HG03520 (cell line): Measurements from ENCODE around the gene GALNT17.
"Not testable (repeated sequence)": the region's sequence is repeated elsewhere in the genome, so short reads cannot be mapped to it uniquely, and the experiment has no call there.

Experiments
- ATAC-seq: cut with Tn5 transposase; IDR thresholded peaks from one replicate; pipeline ENCODE4 v1.9.1; 2021; ENCODE audit warnings: mild to moderate bottlenecking, moderate library complexity; ENCODE audit not compliant: unreplicated experiment

Gene GALNT17

DNA sequence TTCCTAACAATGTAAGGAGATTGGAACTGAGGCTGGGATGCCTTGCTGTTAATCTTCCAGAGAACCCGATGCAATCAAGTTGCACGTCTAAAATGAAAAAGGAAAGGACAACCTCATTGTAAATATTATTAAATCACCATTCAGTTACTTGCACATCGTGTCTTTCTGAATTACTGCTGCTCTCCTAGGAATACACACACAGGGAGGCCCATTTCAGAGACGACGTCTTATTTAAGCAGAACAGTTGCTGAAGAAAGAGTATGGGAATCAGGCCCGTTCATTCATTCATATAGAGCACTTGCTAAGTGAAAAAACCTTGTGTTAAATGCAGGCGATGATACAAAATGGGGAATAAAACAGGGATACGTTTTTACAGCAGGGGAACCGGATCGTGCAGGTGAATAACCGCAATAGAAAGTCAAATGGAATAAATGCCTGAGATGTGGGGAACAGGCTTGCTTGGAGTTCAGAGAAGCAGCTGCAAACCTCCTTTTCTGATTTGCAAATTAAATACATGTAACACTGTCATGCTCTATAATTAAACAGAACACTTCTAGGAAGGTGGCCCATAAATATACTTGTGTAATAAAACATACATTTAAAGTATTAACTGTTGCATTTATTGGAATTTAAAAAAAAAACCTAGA lies 409.9 kb downstream of the GALNT17 start:
- no peak for ATAC-seq

DNA sequence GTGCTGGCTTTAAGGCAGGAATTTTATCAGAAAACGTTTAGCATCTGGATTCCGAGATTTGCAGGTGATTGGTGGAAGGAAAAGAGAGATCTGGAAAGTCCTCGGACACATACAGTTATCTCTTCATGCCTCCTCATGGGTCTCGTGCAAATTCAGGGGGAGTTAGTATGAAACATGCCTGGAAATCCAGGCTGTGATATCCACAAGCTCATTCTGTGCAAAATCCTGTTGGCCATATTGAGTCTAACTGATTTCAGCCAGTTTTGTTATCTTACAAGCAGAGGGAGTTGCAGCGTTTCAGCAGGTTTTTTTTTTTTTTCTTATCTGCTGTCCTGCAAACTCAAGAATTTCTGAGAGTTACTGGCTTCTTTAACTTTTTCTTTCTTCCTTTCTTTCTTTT lies 411.5 kb downstream of the GALNT17 start:
- ATAC-seq = no peak

DNA sequence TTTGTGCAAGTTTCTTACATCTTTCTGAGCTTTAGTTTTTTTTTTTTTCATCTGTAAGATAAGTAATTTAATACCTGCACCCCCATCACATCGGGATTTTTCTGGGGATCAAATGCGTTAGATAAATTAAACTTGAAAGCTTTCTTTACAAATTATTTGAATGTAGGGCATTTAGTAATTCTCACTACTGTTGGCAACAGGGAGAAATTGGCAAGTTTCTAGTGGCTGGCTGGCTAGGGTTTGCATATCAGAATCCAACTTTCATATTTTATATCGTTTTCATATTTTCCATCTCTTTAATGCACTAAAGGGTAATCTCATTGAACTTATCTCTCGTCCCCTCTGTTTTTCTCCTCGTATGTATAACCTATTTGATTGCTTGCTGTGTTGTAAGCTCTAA lies 412.9 kb downstream of the GALNT17 start:
- no peak for ATAC-seq

DNA sequence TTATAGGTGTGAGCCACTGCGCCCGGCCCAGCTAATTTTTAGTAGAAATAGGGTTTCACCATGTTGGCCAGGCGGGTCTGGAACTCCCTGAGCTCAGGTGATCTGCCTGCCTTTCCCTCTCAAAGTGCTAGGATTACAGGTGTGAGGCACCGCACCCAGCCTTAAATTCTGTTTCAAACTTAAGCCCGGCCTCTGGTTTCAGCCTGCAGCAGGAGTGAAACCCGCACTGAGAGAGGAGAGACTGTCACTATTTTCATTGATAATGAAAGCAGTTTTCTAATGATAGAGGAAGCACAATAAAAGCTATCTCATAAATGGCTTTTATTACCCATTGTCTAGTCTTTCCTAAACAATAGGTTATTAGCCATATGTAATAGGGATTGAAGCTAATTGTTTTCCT lies 415.5 kb downstream of the GALNT17 start:
- no peak for ATAC-seq

DNA sequence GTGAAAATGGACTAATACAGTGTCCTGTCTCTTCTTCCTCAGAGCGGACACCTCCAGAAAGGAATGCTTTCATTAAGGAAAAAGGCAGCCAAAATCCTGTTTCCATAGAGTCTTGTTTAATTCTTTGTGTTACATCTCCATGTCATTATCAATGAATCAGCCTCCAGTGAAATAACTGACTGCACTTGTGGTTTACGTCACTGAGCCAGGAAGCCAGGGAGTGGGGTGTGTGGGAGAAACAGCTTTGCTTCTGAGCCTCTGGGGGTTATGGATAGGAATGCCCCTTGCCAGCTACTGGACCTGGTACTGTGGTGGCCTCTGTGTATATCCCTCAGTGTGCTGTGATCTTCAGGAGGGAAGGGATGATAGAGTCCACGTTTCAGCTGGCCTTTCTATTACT lies 416.8 kb downstream of the GALNT17 start:
- no peak for ATAC-seq

DNA sequence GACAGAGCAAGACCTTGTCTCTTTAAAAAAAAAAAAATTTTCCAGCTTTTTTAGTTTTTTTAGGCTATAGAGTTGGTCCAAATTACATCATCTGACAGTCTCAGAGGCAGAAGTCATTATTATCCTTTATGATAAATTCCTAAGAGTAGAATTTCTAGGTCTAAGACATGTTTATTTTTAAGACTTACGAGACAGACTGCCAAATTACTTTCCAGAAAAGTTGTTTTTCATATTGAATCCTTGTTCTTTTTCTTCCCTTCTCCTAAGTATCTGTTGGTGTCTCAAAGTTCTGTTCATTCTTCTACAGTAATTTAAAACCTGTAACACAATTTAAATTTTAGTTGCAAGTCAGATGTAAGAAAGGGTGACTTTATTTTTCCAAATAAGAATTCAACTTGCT lies 421.4 kb downstream of the GALNT17 start:
- no peak for ATAC-seq

DNA sequence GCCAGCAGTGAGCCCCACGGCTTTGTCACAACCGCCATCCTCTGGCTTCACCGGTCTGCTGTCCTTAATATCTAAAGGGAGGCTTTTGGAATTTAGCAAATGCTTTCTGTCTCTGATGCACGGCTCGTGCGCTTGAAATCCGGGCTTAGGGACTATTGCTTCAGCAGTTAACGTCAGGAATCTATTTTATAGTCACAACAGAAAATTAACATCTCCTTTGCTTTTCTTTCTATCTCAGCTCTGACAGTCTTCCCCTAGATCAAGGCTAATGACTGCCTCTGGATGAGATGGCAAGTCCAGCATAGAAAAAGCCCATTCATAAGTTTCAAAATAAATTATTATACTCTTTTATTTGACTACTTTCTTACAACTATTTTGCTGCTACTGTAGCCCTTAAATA lies 423.8 kb downstream of the GALNT17 start:
- ATAC-seq = no peak

DNA sequence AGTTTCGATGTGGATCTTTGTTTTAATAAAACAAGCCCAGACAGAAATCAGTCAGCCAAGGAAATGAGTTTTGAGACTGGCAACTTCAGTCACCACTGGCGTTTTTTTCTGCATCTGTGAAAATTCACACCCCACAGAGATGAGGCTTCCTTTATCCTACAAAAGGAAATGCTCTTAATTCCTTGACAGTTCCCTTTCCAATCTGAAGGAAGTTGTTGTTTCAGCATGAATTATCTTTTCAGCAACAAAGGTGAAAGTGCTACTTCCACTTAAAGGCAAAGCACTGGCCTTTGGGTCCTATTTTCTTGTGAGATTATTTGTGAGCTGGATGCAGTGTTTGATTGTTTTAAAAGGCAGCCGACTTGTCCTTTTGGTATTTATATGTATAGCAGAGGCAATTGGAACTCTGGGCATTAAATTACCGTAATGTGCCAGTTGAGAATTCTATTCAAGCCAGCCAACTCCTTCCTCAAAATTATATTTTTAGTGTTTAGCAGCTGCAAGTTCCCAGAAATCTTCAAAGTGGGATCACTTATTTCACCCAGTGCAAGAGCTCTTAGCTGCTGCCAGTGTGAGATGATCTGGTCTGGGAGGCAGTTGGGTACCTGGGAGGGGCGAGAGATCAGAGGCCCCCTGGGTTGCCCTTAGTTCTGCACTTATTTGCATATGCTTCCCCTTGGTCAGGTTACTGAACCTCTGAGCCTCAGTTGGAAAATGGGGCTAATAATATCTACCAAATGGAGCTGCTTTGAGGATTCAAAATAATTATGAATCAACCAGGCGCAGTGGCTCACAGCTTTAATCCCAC lies 427.1 kb downstream of the GALNT17 start:
- no peak for ATAC-seq

DNA sequence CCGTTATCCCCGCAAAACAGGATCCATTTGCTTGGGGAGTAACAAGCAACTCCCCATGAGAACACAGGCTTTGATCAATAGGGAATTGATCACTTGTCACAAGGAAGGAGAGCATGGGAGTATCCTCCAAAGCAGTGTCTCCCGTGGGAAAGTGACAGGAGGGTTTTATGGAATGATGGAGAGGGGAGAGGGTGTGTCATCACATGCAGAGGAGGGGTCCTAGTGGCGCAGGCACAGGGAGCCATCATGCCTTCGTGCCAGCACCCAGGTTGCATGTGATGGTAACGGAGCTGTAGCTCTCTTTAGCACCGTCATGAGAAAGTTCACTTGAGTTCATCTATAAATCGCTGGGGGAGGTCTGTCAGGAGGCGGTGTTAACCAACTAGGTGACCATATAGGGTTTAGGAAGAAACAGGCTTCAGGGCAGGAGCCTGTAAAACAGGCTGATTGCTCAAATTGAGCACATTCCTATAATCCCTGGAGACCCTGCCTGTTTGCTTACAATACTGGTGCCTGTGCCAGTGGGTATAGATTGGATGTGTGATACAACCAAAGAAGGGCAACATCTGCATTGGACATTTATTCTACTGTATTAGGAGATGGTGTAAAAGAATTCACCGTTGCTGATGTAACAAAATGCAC lies 428.5 kb downstream of the GALNT17 start:
- no peak for ATAC-seq

DNA sequence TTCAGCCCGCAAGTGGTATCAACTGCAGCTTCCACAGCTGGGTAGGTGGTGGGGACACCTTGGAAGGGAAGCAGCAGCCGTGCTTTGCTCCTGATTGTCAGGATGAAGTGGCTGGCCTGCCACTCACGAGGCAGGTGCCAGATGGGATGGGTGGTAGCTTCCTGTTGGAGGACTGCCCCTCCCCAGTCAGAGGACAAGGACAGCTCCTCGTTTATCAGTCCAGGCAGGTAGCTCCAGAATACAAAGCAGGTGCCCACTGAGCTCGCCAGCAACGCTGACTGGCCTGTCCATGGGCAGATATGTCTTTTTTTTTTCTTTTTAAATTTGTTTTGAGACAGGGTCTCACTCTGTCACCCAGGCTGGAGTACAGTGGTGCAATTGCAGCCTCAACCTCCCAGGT lies 431.3 kb downstream of the GALNT17 start:
- no peak for ATAC-seq

DNA sequence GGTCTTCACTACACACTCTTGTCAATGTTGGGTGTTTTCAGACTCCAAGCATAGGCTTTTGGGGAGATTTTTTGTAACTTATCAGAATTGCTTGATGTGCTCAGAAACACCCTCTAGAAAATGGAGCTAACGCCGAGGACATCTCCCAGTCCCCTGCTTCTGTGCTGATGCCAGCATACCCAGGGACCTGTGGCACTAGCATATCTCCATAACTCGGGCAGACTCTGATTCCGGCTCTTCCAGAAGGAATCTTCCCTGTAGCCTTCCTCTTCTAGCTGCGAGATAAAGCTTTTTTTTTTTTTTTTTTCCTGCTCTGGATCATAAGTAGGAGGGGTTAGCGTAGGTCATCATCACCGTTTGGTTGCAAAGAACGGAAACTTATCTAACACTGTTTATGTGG lies 434.4 kb downstream of the GALNT17 start:
- no peak for ATAC-seq

DNA sequence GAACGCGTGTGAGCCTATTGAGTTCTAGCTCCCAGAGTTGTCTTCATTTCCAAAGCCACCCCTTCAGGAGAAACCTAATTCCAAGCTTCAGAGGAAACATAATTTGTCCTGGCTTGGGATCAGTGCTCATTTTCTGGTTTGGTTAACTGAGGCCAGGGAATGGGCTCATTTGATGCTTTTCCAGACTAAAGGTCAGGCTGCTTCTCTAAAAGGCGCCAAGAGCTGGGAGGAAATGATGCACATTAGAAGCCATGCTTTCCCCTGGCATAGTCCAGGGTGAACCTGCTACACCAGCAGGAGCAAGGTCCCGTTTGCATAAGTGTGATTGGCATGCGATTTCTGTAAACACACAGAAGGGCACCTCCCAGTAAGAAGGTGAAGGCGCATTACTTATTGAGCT lies 435.0 kb downstream of the GALNT17 start:
- ATAC-seq = no peak

DNA sequence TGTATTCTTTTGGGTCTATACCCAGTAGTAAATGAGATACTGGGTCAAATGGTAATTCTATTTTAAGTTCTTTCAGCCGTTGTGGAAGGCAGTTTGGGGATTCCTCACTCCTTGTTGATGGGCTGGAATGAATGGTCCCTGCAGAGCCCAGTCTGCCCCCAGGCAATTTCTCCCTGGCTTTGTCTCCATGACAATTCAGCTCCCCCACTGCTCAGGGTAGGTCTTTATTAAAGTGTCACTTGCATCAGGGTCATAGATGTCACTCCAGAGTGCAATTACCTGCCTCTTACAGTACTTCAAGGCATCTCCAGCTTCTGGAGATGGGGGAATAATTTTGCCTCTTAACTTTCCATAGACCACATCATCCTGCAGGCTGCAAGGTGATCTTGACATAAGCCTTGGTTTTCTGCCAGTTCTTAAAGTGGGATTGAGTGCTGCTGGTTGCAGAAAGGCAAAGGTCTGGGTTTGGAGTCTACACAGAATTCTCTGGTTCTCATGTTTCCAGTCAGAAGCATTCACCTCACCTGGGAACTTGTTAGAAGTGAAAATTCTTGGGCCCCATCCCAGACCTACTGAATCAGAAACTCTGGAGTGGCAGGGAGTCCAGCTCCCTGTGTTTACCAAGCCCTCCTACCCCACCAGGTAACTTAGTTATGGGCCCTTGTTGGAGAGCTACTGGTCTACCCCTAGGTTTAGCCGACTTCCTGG lies 442.4 kb downstream of the GALNT17 start:
- no peak for ATAC-seq

DNA sequence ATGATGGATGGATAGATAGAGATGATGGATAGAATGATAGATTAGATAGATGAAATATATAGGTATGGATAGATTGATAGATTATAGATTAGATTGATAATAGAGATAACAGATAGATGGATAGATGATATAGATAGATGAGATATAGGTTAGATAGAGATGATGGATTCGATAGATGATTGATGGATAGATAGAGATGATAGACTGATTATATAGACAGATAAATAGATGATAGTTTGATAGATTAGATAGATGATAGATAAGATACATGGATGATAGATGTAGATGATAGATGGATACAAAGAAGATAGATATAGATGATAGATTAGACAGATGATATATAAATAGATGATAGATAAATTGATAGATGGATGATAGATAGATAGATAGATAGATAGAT lies 448.1 kb downstream of the GALNT17 start:
- ATAC-seq = no peak

DNA sequence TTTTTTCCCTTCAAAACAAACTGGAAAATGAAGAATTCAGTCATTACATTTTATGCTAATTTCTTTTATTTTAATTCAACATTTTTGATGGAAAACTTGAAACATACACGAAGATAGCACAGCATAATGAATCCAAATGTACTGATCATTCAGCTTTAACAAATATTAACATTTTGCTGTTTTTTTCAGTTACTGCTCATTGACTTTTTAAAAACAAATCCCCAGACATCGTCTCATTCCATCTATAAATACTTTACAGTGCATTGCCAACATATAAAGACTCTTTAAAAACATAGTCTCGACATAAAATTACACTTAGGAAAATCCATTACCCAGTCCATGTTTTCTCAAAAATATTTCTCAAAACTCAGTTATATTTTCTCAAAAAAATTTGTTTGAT lies 452.3 kb downstream of the GALNT17 start:
- no peak for ATAC-seq

DNA sequence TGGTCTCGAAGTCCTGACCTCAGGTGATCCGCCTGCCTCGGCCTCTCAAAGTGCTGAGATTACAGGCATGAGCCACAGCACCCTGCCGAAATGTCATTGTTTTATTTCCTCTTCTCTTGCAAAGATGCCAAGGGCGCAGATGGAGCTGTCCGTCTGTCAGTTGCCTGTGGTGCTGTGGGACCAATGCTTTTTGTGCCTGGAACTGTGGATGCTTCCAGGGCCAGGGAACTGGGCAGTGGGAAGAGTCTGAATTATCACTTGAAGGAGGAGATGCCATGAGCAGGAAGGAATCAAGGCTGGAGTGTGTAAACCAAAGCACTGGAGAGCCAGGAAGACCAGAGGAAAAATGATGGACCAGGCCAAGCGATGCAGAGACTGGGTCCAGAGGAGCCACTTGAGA lies 459.9 kb downstream of the GALNT17 start:
- ATAC-seq = no peak

DNA sequence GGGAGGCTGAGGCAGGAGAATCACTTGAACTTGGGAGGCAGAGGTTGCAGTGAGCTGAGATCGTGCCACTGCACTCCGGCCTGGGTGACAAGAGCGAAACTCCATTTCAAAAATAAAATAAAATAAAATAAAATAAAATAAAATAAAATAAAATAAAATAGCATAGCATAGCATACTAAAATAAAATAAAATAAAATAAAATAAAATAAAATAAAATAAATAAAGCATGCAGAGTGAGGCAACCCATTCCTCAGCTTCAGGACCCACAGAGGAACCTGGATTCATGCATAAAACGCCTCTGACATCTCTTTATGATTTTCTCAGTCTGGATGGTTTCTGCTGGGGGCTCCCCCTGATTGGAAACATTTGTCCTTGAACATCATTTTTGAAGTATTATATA lies 460.4 kb downstream of the GALNT17 start:
- ATAC-seq = not testable (repeated sequence)

DNA sequence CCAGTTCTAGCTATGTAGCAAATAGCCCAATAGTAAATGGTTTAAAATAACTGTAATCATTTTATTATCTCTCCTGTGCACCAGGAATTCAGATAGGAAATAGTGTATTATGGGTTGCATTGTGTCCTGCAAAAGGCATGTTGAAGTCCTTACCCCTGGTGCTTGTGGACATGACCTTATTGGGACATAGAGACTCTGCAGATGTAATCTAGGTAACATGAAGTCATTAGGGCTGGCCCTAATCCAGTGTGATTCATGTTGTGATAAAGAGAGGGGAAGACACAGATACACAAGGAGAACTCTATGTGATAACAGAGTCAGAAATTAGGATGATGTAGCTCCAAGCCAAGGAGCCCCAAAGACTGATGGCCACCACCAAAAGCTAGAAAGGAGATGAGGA lies 462.8 kb downstream of the GALNT17 start:
- ATAC-seq = no peak

DNA sequence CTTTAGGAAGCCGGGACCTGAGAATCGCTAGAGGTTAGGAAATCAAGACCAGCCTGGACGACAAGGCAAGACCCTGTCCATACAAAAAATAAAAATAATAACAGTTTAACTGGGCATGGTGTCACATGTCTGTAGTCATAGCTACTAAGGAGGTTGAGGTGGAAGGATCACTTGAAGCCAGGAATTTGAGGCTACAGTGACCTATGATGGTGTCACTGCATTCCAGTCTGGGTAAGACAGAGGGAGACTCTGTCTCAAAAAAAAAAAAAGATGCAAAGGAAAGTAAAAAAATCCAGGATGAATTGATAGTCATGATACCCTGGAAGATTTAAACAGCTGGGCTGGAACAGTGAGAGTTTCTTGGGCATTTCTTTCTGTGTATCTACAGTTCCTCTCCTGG lies 463.2 kb downstream of the GALNT17 start:
- no peak for ATAC-seq

DNA sequence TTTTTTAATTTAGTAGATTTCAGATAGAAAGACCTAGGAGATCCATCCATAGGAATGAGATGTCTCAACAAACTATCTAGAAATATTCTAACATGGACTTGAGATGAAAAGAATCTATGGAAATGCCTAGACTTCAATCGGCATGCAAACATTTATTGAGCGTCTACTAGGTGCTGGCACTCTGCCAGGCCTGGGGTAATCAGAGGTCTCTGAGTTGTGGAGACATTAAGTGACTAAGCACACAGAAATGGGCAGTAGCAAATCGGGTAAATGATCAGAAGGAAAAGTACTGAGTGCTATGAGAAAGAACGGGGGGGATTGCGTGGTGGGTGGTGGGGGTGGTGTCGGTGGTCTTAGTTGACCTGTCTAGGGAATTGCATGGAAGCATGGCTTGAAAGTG lies 466.6 kb downstream of the GALNT17 start:
- no peak for ATAC-seq

DNA sequence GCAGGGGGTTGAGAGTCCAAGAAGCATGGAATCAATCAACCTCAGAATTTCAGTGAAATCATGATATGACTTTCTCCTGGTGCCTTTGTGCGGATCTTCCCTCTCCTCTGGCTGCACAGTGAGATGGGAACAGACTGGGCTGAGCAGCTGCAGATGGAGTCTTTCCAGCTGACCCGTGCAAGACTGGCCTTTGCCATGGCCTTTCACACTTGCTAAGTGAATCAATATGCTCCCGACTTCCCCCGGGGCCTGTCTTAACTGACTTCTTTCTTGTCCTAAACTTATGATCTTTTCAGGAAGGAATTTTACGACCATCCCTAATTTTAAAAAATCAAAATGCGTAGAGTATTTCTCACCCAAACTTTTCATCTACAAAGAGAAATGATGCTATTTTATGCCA lies 469.9 kb downstream of the GALNT17 start:
- no peak for ATAC-seq
